HG03520 (cell line): ENCODE measurements around the gene RANBP10.
"Not testable (repeated sequence)": the region's sequence is repeated elsewhere in the genome, so short reads cannot be mapped to it uniquely, and the experiment has no call there.

ENCODE experiments used
- ATAC-seq: cut with Tn5 transposase; IDR thresholded peaks from one replicate; pipeline ENCODE4 v1.9.1; 2021; ENCODE audit warnings: mild to moderate bottlenecking, moderate library complexity; ENCODE audit not compliant: unreplicated experiment

RANBP10 gene

DNA sequence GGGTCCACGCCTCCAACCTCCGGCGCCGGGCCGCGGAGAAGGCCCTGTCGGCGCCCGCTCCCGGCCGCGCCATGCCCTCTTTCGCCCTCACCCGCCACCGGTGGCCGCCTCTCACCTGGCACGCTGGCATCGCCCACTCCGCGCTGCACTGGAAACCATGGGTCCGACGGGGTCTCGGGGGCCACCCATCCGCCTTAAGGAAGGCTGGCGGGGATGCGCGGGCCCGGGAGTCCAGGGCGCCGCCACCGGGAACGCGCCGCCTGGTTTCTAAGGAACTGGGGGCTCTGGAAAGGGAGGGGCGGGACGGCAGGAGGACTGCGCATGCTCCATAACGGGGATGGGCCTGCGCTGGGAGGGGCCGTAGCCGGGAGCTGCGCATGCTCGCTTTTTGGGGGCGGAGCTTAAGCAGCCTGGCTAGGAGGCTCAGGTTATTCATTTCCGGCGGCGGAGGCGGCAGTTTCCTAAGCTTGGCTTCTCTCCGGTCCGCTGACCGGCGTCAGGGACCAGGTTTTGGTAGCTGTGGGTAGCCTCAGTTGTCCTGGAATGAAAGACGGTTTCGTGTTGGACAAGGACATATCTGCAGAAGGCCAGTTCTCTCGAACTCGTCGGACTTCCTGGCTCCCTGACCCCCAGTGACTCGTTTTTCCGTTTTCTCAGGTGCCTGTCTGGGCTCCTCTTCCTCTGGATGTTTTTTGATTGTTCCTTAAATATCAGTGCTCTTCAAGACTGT lies 87.1 kb downstream of the RANBP10 start, which contains the start of gene GFOD2:
Gene GFOD2, minus strand, starts transcription at position 269 of the 730 bp plus-strand sequence. CDS start 33,601 bp downstream, outside the sequence.
- peak; percentile 69 for ATAC-seq

DNA sequence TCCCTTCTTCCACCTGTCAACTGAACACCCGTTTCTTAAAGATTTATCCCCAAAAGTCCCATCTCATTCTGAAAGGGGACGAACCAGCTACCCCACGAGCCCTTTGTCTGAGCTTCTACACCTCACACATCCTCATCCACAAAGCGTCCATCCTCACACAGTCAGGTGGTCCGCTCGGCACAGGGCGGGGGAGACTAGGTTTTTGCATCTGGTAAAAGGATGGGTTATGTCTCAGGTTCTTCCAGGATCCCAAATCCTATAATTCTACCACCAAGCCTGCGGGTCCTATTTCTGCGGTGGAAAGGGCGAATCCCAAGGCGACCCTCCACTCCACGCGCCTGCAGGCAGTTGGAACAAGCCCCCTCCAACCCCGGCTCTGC lies 87.7 kb downstream of the RANBP10 start:
- no peak for ATAC-seq

DNA sequence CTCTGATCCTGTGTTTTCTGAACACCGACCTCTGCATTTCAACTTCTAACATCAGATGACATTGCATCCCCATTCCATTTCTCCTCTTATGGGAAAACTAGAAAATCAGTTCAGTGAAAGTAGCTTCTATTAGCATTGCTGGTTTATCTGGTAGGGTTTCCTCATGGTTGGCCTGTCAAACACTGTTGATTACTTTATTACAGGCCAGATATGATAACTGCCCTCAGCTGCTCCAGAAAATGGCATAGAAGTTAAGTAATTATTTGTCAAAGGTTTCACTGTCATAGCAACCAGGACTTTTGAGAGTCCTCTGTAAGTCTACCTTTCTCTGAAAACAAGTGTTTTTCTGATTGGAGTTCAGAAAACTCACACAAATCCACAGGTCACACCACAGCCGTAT lies 90.3 kb downstream of the RANBP10 start:
- ATAC-seq, result no peak

DNA sequence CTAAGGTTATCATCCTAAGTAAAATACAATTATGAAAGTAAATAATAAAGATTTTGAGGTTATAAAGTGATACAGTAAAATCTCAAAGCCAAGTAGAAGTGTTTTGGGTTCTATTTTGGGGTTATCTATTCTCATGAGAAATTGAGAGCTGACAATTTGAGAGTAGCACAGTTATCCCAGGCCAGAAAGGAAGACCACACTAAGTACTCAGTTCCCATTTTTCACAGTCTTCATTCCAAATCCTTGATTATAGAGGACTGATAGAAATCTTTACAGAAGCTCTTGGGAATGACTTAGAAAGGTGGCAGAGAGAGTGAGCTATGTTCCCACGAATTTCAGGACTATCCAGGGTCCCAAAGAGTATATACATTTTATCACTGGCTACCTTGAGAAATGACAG lies 91.8 kb downstream of the RANBP10 start:
- no peak for ATAC-seq

DNA sequence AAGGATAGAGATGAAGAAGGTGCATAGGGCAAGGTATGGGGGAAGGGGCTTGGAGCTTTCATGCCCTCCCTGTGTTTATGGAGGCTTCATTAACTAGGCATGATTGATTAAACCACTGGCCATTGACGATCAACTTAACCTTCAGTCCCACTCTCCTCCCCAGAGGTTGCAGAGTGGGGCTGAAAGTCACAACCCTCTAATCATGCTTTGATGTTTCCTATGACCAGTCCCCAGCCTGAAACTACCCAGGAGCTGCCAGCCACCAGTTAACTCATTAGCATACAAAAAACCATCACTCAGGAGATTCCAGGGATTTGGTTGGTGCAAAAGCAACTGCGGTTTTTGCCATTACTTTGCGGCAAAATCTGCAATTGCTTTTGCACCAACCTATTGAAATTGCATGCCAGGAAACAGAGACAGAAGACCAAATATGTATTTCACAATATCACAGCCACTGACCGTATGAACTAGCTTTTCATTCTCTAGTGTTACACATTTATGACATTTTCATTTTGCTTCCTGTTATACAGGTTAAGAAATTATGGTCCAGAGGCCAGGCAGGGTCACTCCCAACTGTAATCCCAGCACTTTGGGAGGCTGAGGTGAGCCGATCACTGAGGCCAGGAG lies 92.6 kb downstream of the RANBP10 start:
- ATAC-seq, result no peak

DNA sequence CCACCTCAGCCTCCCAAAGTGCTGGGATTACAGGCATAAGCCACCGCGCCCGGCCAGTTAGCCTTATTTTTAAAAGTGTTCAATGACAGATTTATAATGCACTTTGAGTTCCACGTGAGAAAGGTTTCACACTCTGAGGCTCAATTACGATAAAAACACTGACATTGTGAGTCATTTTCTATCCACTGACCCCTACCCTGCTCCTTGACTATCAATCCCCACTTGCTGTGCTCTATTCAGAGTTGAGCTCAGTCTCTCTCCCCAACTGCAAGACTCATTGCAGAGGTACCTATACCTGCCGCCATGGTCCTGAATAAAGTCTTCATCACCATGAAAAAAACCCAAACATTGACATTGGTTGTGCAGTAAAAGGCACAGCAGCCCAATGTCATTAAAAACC lies 95.8 kb downstream of the RANBP10 start:
- no peak for ATAC-seq

DNA sequence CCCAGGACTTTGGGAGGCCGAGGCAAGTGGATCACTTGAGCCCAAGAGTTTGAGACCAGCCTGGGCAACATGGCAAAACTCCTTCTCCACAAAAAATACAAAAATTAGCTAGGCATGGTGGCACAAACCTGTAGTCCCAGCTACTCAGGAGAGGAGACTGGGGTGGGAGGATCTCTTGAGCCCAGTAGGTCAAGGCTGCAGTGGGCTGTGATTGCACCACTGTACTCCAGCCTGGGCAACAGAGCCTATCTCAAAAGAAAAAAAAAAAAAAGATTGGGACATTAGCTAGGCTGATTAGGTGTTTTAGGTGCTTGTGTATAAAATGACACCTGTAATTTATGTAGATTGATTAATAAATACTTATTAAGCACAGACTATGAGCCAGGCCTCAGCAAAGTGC lies 97.3 kb downstream of the RANBP10 start:
- ATAC-seq, result no peak

DNA sequence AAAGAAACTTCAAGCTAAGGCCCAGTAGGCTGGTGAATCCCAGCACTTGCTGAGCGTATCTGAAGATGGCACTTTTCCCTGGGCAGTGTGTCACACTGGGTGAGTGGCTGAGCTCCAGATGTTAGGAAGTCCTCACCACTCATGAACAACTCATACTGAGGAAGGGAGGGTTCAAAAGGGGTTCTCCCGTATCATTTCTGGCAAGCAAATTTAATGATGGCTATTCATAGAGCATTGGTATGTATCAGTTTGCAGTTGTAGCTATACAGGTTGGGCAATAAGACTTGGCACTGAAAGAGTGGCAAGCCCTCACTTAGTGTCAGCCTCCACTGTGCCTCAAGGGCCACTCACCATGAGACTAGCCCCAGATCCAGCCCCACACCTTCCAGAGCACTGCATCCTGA lies 98.0 kb downstream of the RANBP10 start:
- ATAC-seq, result no peak

DNA sequence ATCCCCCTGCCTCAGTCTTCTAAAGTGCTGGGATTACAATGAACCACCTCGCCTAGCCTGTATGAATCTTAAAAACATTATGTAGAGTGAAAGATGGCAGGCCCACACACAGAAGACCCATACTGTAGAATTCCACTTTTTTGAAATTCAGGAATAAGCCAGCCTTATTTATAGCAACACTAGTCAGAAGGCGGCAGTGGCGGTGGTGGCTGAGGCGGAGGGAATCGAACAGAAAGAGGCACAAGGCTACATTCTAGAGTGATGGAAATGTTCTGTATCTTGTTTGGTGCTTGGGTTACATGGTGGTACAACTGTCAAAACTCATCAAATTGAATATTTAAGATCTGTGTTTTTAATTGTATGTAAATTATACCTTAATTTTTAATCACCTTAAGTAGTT lies 98.6 kb downstream of the RANBP10 start:
- no peak for ATAC-seq

DNA sequence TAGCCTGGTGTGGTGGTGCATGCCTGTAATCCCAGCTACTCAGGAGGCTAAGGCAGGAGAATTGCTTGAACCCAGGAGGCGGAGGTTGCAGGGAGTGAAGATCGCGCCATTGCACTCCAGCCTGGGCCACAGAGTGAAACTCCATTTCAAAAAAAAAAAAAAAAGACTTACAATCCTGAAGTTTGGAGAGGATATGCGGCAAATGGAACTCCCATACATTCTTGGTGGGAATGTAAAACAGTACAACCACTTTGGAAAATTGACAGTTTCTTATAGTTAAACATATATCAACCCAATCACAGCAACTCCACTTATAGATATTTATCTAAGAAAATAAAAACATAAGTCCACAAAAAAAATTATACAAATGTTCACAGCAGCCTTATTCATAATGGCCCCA lies 99.2 kb downstream of the RANBP10 start:
- ATAC-seq, result no peak

DNA sequence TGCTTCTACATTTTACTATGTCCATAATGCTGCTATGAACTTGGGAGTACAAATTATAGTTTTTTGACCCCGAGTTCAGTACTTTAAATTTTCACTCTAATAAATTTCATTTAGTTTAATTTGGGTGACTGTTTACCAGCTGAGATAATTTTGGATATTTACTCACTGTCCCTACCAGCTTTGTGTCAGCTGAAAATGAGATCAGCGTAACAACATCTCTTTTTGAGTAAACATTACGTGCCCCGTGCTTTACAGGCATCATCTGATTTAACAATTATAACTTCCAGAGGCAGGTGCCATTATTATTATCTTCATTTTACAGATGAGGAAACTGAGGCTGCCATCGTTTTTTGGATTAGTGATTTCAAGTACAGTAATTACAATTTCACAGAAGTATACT lies 102.2 kb downstream of the RANBP10 start:
- ATAC-seq, result no peak

DNA sequence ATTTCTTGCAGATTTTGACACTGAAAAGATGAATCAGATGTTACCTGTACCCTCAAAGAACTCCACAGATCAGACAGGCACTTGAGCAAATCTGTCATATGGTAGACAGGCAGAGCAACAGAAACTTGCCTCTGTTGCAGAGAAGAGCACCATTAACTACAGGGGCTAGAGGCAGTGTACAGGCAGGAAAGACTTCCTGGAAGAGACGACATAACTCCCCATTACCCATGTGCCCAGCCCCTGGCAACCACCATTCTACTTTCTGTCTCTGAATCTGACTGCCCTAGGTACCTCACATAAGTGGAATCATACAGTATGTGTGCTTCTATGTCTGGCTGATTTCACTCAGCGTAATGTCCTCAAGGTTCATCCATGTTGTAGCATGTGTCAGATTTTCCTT lies 102.7 kb downstream of the RANBP10 start:
- no peak for ATAC-seq

DNA sequence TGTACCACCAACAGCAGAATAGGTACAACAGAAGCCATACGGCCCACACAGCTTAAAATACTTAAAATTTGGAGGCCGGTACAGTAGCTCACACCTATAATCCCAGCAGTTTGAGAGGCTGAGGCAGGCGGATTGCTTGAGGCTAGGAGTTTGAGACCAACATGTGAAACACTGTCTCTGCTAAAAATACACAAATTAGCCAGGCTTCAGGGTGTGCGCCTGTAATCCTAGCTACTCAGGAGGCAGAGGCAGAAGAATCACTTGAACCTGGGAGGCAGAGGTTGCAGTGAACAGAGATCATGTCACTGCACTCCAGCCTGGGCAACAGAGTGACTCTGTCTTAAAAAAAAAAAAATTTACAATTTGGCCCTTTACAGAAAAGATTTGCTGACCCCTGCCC lies 104.2 kb downstream of the RANBP10 start:
- ATAC-seq, result no peak

DNA sequence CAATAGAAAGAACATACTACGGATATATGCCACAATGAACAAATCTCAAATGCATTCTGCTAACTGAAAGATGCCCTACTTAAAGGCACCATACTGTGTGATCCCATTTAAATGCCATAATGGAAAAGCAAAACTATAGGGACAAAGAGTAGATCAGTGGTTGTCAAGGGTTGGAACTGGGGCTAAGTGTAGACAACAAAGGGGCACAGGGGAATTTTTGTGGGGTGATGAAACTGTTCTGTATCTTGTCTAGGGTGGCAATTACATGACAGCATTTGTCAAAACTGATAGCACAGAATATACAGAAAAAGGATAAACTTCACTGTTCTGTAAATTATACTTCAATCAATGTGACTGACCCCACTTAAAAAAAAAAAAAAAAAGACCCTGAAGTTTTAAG lies 104.9 kb downstream of the RANBP10 start:
- ATAC-seq, result no peak

DNA sequence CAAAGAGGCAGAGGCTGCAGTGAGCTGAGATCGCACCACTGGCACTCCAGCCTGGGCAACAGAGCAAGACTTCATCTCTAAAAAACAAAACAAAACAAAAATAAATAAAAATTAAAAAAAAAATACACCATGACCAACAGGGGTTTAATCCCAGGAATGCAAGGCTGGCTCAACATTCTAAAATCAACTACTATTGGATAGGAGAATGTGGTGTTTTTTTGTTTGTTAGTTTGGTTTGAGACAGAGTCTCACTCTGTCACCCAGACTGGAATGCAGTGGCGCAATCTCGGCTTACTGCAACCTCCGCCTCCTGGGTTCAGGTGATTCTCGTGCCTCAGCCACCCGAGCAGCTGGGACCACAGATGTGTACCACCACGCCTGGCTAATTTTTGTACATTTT lies 107.1 kb downstream of the RANBP10 start:
- no peak for ATAC-seq

DNA sequence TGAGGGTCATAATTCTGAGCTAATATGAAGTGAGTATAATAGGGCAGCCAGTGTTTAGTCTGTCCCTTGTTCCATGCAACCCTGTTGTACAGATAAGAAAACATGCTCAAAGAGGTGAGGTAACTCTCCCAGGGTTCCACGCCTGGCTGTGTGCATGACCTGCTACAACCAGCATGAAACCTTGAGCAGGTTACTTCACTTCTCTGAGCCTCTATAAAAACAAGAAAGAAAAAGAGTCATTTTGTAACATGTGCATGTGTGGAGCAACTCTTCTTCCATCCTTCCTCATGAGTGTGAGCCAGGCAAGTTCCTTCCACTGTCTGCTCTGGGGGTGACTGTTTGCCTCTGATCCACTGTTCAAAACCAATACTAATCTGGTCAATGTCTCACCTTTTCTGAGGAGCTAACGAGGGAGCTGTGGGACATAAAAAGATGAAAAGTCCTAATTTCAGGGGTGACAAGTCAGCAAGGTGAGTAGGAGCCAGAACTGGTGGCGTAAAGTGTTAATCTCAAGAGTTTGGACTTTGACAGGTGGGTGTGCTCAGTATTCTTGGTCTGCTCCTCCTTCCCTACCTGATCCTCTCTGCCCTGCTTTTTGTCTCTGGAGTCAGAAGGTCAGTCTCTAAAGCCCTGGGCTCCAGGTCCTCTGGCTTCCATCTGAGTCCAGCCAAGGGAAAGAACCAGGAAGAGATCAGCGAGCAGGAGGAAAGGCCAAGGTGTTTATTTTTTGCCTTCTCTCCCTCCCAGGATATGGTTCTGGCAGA lies 108.8 kb downstream of the RANBP10 start:
- no peak for ATAC-seq

DNA sequence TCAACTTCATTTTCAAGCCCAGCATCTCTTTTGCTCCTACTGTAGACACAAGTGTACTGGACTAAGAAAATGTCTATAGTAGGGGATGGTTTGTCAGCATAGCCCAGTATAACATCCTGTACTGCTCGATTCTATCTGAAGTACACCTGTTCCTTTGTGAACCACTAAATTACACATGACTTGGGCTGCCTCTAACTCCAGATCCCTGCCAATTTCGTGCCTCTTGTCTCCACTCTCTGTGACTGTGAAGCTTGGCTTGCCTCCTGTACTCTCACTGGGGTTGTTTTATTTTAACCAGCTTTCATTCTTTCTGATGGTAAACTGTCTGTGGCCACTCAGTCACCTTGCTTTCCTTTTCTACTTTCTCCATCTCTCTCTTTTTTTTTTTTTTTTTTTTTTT lies 111.7 kb downstream of the RANBP10 start:
- no peak for ATAC-seq

DNA sequence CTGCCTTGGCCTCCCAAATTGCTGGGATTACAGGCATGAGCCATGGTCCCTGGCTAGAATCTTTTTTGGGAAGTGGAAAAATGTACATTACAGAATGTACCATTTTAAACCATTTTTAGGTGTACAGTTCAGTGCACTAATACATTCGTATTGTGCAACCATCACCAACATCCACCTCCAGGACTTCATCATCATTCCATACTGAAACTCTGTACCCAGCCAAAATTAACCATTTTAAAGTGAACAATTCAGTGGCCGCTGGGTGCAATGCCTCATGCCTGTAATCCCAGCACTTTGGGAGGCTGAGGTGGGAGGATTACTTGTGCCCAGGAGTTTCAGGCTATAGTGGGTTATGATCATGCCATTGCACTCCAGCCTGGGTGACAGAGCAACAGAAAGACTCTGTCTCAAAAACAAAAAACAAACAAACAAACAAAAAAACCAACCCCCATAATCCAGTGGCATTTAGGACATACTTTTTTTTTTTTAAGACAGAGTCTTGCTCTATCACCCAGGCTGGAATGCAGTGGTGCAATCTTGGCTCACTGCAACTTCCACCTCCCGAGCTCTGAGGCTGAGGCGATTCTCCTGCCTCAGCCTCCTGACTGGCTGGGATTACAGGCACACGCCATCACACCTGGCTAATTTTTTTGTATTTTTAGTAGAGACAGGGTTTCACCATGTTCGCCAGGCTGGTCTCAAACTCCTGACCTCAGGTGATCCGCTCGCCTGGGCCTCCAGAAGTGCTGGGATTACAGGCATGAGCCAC lies 112.7 kb downstream of the RANBP10 start:
- not testable (repeated sequence) for ATAC-seq

DNA sequence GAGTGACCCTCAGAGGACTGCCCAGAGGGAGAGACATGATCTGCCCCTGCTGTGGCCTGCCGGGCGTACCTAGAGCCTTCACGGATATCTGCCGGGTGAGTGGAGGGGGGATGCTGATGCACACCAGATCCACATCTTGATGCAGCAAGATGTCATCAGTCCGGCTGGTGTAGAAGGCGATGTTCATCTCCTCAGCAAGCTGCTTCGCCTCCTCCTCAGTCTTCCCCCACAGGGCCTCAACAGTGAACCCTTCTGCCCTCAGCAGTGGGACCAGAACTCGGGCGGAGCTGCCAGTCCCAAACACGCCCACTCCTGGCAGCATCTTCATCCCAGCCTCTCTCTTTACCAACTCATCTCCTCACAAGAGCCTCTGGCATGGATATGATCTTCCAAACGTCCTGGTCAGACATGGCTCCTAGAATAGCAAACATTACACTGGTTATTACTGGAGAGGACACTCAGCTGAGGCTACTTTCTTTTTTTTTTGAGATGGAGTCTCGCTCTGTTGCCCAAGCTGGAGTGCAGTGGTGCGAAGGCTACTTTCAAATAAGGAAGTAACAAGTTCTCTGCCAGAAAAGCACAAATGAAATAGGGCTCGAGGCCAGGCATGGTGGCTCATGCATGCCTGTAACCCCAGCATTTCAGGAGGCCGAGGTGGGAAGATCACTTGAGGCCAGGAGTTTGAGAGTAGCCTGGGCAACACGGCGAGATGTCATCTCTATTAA lies 120.8 kb downstream of the RANBP10 start:
- no peak for ATAC-seq

DNA sequence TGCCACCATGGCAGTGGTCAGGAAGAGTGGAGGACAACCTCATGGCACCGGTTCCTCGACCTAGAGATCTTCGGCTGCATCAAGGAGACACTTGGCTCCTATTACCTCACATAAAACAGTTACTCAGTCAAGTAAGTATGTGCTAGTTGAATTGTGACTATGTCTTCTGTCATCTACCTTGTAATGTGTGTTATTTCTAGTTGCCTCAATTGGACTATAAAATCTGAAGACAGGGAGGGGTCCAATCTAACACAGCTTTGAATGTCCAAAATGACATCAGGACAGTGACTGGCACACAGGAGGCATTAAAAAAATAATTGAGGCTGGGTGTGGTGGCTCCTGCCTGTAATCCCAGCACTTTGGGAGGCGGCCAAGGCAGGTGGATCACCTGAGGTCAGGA lies 122.6 kb downstream of the RANBP10 start:
- ATAC-seq, result no peak
